DMS 273 treated with DMSO at 0.1 percent for 48 hours (cell line): ENCODE data around the gene CNTNAP4.
A peak's percentile ranks its signal among the peaks of the same experiment; 100 is the strongest.

Source experiments
- DNase-seq: peaks from one replicate; lab custom pipeline; 2025; lab: John Stamatoyannopoulos, UW

The CNTNAP4 gene

GRCh38 chr16:76490036-76490639 is 212.9 kb downstream of the CNTNAP4 start:
- no peak for DNase-seq

- no peak for DNase-seq
Measured at GRCh38 chr16:76500006-76500405, 222.8 kb downstream of the CNTNAP4 start.

GRCh38 chr16:76502063-76502462 is 224.9 kb downstream of the CNTNAP4 start:
- DNase-seq: no peak

GRCh38 chr16:76502555-76502954 is 225.4 kb downstream of the CNTNAP4 start:
- DNase-seq: no peak

GRCh38 chr16:76503091-76503490 is 225.9 kb downstream of the CNTNAP4 start:
- no peak for DNase-seq

GRCh38 chr16:76511203-76511602 is 234.0 kb downstream of the CNTNAP4 start:
- no peak for DNase-seq

- DNase-seq: no peak
Measured at GRCh38 chr16:76518781-76519180, 241.6 kb downstream of the CNTNAP4 start.

GRCh38 chr16:76524356-76524755 is 247.2 kb downstream of the CNTNAP4 start:
- DNase-seq: no peak

GRCh38 chr16:76524769-76525168 is 247.6 kb downstream of the CNTNAP4 start:
- no peak for DNase-seq

- no peak for DNase-seq
Measured at GRCh38 chr16:76527244-76527643, 250.0 kb downstream of the CNTNAP4 start.

GRCh38 chr16:76529120-76529519 is 251.9 kb downstream of the CNTNAP4 start:
- DNase-seq: no peak

- DNase-seq: no peak
Measured at GRCh38 chr16:76531236-76531635, 254.0 kb downstream of the CNTNAP4 start.

GRCh38 chr16:76532188-76532973 is 255.2 kb downstream of the CNTNAP4 start:
- DNase-seq: no peak

- no peak for DNase-seq
Measured at GRCh38 chr16:76539609-76540008, 262.4 kb downstream of the CNTNAP4 start.

GRCh38 chr16:76541070-76541469 is 263.9 kb downstream of the CNTNAP4 start:
- no peak for DNase-seq

GRCh38 chr16:76565542-76565941 is 288.3 kb downstream of the CNTNAP4 start:
- DNase-seq: no peak

GRCh38 chr16:76571755-76572154 is 294.6 kb downstream of the CNTNAP4 start:
- no peak for DNase-seq

- DNase-seq: no peak
Measured at GRCh38 chr16:76573281-76573680, 296.1 kb downstream of the CNTNAP4 start.

GRCh38 chr16:76574651-76575050 is 297.4 kb downstream of the CNTNAP4 start:
- no peak for DNase-seq

- no peak for DNase-seq
Measured at GRCh38 chr16:76576526-76576925, 299.3 kb downstream of the CNTNAP4 start.

GRCh38 chr16:76577003-76577402 is 299.8 kb downstream of the CNTNAP4 start:
- DNase-seq: no peak

- no peak for DNase-seq
Measured at GRCh38 chr16:76579277-76579922, 302.2 kb downstream of the CNTNAP4 start.

- peak; percentile 94 for DNase-seq
Measured at GRCh38 chr16:76583466-76583865, 306.3 kb downstream of the CNTNAP4 start.
